Fibroblast of lung (primary cell): ENCODE results near the gene PCDHGC4. TPM values are rescaled to one million over a fixed set of nuclear protein-coding genes. Genes with fewer than 3 reads are reported as not detected.

Source experiments
- DNase-seq, 2 donors: peaks; one replicate each; pipeline versions ENCODE4 v3.0.0 to v3.0.0-alpha.2; 2010; ENCODE audit warnings: low read depth in 2 of 2
- H2AFZ ChIP-seq: 2 replicates; pipeline ENCODE4 v1.5.1; 2012; ENCODE audit warnings: low read length, control low read depth, inconsistent platforms
- H3K27ac ChIP-seq: 2 replicates; pipeline ENCODE4 v1.5.1; 2011; ENCODE audit warnings: low read length, control low read depth; ENCODE audit not compliant: insufficient read depth
- H3K27me3 ChIP-seq: 2 replicates; pipeline ENCODE4 v1.5.1; 2011; ENCODE audit warnings: mild to moderate bottlenecking, low read length; ENCODE audit not compliant: control insufficient read depth, insufficient read depth
- H3K36me3 ChIP-seq: 2 replicates; pipeline ENCODE4 v1.5.1; 2011; ENCODE audit warnings: low read length; ENCODE audit not compliant: control insufficient read depth, insufficient read depth
- H3K4me1 ChIP-seq: 2 replicates; pipeline ENCODE4 v1.5.1; 2011; ENCODE audit warnings: low read length; ENCODE audit not compliant: control insufficient read depth, insufficient read depth; ENCODE audit errors: extremely low read depth
- H3K4me2 ChIP-seq: 2 replicates; pipeline ENCODE4 v1.5.1; 2011; ENCODE audit warnings: low read length, control low read depth; ENCODE audit not compliant: insufficient read depth; ENCODE audit errors: extremely low read depth
- H3K4me3 ChIP-seq, 4 experiments: fragments of 200-600 bp in 1 of 4; sonication (generic) in 1 of 4; replicated peaks in 1 of 4; 2 replicates each; pipeline ENCODE4 v1.5.1; 2011 to 2016; ENCODE audit warnings: low read length in 4 of 4, low read depth in 3 of 4, mild to moderate bottlenecking in 3 of 4, control low read depth in 2 of 4, inconsistent platforms in 1 of 4, mixed read lengths in 1 of 4; ENCODE audit not compliant: insufficient read depth in 1 of 4; ENCODE audit errors: control extremely low read depth in 1 of 4
- H3K79me2 ChIP-seq: 2 replicates; pipeline ENCODE4 v1.5.1; 2012; ENCODE audit warnings: mild to moderate bottlenecking, low read length, inconsistent platforms; ENCODE audit not compliant: control insufficient read depth, insufficient read depth
- H3K9ac ChIP-seq: 2 replicates; pipeline ENCODE4 v1.5.1; 2011; ENCODE audit warnings: mild to moderate bottlenecking, low read length, control low read depth; ENCODE audit not compliant: insufficient read depth
- H3K9me3 ChIP-seq: 2 replicates; pipeline ENCODE4 v1.5.1; 2012; ENCODE audit warnings: low read depth, low read length; ENCODE audit not compliant: control insufficient read depth, insufficient read depth
- H4K20me1 ChIP-seq: 2 replicates; pipeline ENCODE4 v1.5.1; 2011; ENCODE audit warnings: low read length; ENCODE audit not compliant: control insufficient read depth, insufficient read depth; ENCODE audit errors: extremely low read depth
- EZH2 ChIP-seq: IDR thresholded peaks from 2 replicates; pipeline ENCODE4 v1.5.1; 2012; ENCODE audit warnings: low read length, control low read depth, mild to moderate bottlenecking; ENCODE audit errors: missing control alignments
- polyA plus RNA-seq, 2 donors: library from polyadenylated mRNA; depleted of rRNA in 1 of 2; stranded (reverse) in 1 of 2; unstranded in 1 of 2; fragments of >200 nt; gene quantifications; 2 replicates each; pipeline ENCODE4 v1.2.1, GENCODE V29; 2011 to 2012; ENCODE audit warnings: missing spikeins in 1 of 2
- total RNA-seq: library from RNA; depleted of rRNA; stranded (reverse); fragments of >200 nt; gene quantifications from 2 replicates; pipeline ENCODE4 v1.2.1, GENCODE V29; 2014
- TF ChIP-seq, protein P1 (sequence below), 2 donors: IDR thresholded peaks in 1 of 2; conservative IDR thresholded peaks in 1 of 2; 1 replicate in 1 of 2; 2 replicates in 1 of 2; pipeline ENCODE4 v1.5.1; 2011 to 2012; ENCODE audit warnings: low read length in 2 of 2, control low read depth in 1 of 2, inconsistent platforms in 1 of 2, low read depth in 1 of 2, mild to moderate bottlenecking in 1 of 2

Gene PCDHGC4
- total and polyA plus RNA-seq, 2 donors (not counting 1 experiment from before 2014, with no cell fraction given) = 0.48 to 3.0 TPM

DNA sequence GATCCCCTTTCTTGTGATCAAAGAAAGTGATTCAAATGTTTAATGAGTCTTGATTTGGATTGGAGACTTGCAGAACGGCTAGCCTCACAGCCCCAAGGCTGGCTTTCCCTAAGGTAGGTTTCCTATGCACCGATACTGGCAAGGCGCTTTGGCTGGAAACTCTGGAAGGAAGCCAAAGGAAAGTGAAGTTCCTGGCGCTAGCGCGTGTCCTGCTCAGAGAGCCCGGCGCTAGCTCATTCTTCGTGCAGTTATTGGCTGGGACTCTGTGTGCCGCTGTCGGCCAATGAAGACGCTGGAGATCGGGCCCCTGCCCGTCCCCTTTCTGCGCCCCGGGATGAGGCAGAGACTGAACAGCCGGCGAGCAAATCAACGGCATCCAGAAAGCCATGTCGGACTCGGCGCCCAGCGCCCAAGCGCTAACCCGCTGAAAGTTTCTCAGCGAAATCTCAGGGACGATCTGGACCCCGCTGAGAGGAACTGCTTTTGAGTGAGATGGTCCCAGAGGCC lies 9.2 kb upstream of the PCDHGC4 start, which contains the start of gene PCDHGC3:
Gene PCDHGC3, plus strand, starts transcription at position 342 of the 507 bp plus-strand sequence. Its CDS starts 151 bp downstream, at position 493.
- H3K27ac ChIP-seq = peak within 1 kb of the TSS; percentile 83
- H3K9ac ChIP-seq = peak within 1 kb of the TSS; percentile 75

GRCh38 chr5:141476132-141476911 lies 8.5 kb upstream of the PCDHGC4 start:
- H3K27ac ChIP-seq = peak overlapping the region; percentile 83
- H3K79me2 ChIP-seq = peaks cover 29% of the 10 kb centered on the region
- TF ChIP-seq, protein P1, sequence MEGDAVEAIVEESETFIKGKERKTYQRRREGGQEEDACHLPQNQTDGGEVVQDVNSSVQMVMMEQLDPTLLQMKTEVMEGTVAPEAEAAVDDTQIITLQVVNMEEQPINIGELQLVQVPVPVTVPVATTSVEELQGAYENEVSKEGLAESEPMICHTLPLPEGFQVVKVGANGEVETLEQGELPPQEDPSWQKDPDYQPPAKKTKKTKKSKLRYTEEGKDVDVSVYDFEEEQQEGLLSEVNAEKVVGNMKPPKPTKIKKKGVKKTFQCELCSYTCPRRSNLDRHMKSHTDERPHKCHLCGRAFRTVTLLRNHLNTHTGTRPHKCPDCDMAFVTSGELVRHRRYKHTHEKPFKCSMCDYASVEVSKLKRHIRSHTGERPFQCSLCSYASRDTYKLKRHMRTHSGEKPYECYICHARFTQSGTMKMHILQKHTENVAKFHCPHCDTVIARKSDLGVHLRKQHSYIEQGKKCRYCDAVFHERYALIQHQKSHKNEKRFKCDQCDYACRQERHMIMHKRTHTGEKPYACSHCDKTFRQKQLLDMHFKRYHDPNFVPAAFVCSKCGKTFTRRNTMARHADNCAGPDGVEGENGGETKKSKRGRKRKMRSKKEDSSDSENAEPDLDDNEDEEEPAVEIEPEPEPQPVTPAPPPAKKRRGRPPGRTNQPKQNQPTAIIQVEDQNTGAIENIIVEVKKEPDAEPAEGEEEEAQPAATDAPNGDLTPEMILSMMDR (conservative IDR thresholded peaks at IDR 0.05 in 1 of 2, IDR thresholded peaks at IDR 0.05 in 1 of 2; ENCODE audit: low read depth in 1 of 2, low read length in 2 of 2) = no peak
- TF ChIP-seq EZH2 = no peak

More for the DNA sequence above, 9.2 kb upstream of the PCDHGC4 start, which contains the start of gene PCDHGC3:
- no peaks in the 10 kb centered on the region for H3K27me3 ChIP-seq
- H3K4me3 ChIP-seq = peak within 1 kb of the TSS; percentile 76 to 95 (median 84)
- H3K4me1 ChIP-seq = peaks cover 14% of the 10 kb centered on the region
- H2AFZ ChIP-seq = peak within 1 kb of the TSS; percentile 51
- peaks cover 1% of the 10 kb centered on the region for H3K36me3 ChIP-seq
- peaks cover 3% of the 10 kb centered on the region for H4K20me1 ChIP-seq
- peak within 1 kb of the TSS; percentile 89 for H3K4me2 ChIP-seq
- TF ChIP-seq, protein P1 (conservative IDR thresholded peaks at IDR 0.05 in 1 of 2, IDR thresholded peaks at IDR 0.05 in 1 of 2; ENCODE audit: low read depth in 1 of 2, low read length in 2 of 2) = peak; percentile 20 to 40
- no peak for TF ChIP-seq EZH2
- H3K9me3 ChIP-seq = no peaks in the 10 kb centered on the region
- peaks cover 29% of the 10 kb centered on the region for H3K79me2 ChIP-seq
- DNase-seq = peak; percentile 95 to 96

GRCh38 chr5:141477044-141477575 lies 7.7 kb upstream of the PCDHGC4 start:
- peaks cover 14% of the 10 kb centered on the region for H3K4me1 ChIP-seq
- DNase-seq = no peak
- peaks cover 29% of the 10 kb centered on the region for H3K79me2 ChIP-seq
- peaks cover 1% of the 10 kb centered on the region for H3K36me3 ChIP-seq
- no peaks in the 10 kb centered on the region for H3K9me3 ChIP-seq
- peak overlapping the region; percentile 83 for H3K27ac ChIP-seq
- H3K9ac ChIP-seq = no peak overlapping the region
- H2AFZ ChIP-seq = no peak overlapping the region
- no peak for TF ChIP-seq EZH2
- TF ChIP-seq, protein P1 (conservative IDR thresholded peaks at IDR 0.05 in 1 of 2, IDR thresholded peaks at IDR 0.05 in 1 of 2; ENCODE audit: low read depth in 1 of 2, low read length in 2 of 2) = no peak
- H4K20me1 ChIP-seq = peaks cover 3% of the 10 kb centered on the region
- peak overlapping the region; percentile 89 for H3K4me2 ChIP-seq
- H3K4me3 ChIP-seq = peak overlapping the region; percentile 76 to 95 (median 84)
- H3K27me3 ChIP-seq = no peaks in the 10 kb centered on the region

More at GRCh38 chr5:141476132-141476911, 8.5 kb upstream of the PCDHGC4 start:
- DNase-seq = peak; percentile 84 to 85
- H4K20me1 ChIP-seq = peaks cover 3% of the 10 kb centered on the region
- peaks cover 14% of the 10 kb centered on the region for H3K4me1 ChIP-seq
- H3K9ac ChIP-seq = peak overlapping the region; percentile 75
- peaks cover 1% of the 10 kb centered on the region for H3K36me3 ChIP-seq
- H3K27me3 ChIP-seq = no peaks in the 10 kb centered on the region
- H3K9me3 ChIP-seq = no peaks in the 10 kb centered on the region
- peak overlapping the region; percentile 51 for H2AFZ ChIP-seq
- peak overlapping the region; percentile 76 to 95 (median 84) for H3K4me3 ChIP-seq
- peak overlapping the region; percentile 89 for H3K4me2 ChIP-seq
